ENCODE measurements around the gene PLA2G4A.

PLA2G4A gene
- 0 to 0.22 reads per million in 2 experiments for total RNA-seq

DNA sequence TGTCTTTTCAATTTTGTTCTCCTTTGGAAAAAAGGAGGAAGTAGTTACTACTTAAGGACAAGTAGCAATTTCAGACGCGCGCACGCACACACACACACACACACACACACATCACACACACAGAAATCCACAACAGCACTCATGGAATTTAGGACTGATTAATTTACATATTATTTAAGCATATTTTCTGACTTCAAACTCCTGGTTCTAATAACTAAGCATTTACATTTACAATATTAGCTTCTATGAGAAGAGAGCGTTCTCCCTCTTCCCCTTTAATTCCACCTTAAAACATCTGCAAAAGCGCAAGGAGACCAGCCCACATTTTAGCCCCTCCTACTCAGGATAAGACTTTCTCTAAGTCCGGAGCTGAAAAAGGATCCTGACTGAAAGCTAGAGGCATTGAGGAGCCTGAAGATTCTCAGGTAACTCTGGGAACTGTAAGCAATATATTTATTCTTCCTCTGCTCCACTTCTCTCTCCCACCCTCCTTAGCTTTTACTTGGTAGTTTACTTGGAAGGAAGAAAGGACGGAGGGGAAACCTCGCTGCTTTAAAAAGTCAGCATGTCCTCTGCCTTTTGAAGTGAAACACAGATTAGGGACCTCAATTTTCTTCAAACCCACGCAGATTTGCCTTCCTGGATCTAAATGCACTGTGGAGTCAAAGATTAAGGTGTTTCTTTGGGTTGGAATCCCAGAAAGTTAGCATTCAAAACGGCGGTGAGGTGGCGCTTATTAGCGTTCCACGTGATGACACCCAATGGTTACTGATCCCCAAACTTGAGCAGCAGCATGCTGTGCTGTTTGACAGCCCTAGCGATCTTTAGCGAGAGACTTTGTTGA lies at the start of gene PLA2G4A:
Gene PLA2G4A, plus strand, starts transcription at position 339 of the 844 bp plus-strand sequence. CDS start 25,406 bp downstream, outside the sequence.
- DNase-seq (ENCODE audit: low read depth): no peak

DNA sequence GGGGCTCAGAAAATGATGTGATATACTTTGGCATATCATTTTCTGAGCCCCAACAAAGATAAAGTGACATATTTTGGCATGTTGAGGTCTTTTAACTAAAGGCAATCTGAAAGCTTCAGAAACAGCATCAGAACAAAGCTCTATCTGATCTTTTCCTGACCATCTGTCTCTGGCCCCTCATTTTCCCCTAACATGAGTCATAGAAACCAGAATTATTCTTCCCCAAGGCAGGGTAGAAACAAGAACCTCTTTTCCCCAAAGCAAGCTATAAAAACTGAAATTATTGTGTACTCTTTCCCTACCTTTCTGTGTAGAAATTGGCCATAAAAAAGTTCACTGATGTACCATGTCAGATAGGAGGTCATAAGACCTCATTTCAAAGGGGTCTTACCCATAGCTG lies 48.7 kb upstream of the PLA2G4A start:
- DNase-seq (ENCODE audit: low read depth): no peak

DNA sequence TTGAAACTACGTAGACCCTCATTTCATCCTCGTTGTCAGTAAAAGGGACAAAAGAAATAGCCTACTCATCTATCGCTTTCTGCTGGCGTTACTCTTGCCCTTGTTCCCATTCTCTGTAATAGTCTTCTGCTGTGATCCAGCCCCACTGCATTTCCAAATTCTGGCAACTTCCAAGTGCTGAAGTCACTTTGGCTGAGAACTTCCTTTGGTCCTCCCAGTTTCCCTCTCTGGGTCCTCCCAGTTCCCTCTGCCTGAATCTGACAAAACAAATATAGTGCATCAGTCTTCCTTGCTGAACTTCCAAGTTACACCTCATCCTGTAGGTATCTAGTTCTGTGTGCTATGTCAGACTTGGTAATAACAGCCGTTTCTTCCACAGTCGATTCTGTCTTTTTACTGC lies 47.0 kb upstream of the PLA2G4A start:
- DNase-seq (ENCODE audit: low read depth): no peak

DNA sequence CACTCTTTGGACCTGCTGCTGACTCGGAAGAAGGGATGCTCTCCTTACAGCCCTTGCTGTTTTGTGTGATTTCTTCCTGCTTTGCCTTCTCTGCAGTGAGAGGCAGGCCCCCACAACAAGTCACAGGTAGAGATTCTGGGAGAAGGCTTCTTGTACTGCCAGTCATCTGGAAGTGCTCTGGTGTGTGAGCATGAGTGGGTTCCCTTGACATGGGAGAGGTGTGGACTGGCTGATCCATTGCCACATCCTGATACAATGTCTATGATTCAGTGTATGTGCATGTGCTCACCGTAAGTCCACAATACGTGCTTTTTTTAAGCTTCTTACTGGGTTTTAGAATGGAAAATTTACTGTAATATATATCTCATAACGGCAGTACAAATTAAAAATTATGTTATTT lies 46.0 kb upstream of the PLA2G4A start:
- DNase-seq (ENCODE audit: low read depth): no peak

DNA sequence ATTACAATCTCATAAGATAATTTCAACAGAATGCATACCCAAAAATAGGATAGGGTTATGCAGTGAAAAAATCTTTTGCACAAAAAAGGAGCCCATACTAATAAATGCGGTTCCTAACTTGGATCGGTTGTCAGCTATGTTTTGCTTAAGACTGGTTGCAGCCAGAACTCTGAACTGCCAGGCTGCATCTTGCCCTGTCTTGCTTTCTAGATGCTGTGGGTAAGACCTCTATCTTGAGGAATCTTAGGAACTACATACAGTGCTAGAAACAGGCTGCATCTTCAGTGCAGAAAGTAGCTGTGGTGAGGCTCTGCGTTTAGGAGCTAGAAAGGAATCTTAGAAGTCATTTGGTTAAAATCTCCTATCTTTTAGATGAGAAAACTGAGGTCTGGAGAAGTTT lies 45.6 kb upstream of the PLA2G4A start:
- DNase-seq (ENCODE audit: low read depth): no peak

DNA sequence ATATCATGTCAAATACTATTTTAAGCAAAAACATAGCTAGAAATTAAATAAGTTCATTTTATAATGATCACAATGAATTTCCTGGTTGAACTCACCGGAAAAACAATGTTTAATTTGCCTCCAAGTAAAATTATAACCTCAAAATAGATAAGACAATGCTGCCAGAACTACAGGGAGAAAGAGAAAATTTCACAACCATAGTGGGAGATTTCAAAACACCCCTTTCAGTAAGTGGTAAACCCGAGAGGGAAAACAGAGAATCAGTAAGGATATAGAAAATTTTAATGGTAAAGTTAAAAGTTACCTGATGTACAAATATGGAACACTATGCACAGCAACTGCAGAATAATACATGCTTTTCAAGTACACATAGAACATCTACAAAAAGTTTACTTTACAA lies 43.2 kb upstream of the PLA2G4A start:
- no peak for DNase-seq (ENCODE audit: low read depth)

DNA sequence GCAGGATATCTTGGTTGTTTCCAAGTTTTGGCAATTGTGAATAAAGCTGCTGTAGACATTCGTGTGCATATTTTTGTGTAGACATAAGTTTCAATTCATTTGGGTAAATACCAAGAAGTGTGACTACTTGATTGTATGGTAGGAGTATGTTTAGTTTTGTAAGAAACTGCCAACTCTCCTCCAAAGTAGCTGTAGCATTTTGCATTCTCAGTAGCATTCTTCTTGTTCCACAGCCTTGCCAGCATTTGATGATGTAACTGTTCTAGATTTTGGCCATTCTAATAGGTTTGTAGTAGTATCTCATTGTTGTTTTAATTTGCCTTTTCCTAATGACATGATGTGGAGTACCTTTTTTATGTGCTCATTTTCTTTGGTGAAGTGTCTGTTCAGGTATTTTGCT lies 38.6 kb upstream of the PLA2G4A start:
- DNase-seq (ENCODE audit: low read depth): no peak

DNA sequence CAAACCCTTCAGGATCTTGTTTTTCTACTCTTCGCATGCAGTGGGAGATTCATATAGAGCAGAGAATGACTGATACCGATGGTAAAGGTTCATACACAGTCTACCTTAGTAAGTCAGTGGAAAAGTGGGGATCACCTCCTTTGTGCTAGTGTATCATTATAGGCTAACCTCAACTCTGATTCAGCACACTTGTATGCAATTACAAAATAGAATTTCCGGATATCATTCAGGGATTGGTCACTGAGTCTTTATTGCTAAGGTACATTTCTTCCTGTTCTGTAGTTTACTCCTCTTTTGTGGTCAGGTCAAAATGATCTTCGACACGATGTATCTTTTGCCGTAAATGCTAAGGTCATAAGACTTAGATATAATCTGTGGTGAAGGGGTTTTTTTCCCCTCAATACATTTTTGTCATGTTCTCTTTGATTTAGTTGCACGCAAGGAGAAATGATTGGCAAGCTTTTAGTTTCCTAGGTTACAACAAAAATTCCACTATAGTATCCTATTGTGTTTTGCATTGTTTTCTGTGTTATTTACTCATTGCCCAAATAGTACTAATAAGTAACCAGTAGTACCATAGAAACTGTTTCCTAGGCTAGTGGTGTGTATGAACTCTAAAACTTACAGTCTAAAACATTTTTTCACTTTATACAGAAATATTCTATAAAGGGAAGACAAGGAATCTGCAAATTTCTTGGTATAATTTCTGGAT lies 35.7 kb upstream of the PLA2G4A start:
- no peak for DNase-seq (ENCODE audit: low read depth)

DNA sequence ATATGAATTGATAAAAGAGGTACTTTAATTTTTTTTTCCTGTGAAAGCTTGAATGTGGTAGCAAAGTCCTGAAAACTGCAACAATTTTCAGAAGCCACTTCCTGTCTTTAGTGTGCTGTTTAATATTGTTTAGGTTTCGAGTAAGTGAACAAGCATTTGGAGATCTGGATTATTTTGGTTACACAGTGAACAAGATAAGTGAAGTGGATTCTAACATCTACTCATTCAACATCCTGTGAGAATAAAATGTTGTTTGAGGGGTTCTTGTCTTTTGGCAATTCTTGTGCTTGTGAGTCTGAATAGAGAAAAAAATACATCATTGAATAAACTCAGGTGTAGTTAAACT lies 35.2 kb upstream of the PLA2G4A start:
- no peak for DNase-seq (ENCODE audit: low read depth)

DNA sequence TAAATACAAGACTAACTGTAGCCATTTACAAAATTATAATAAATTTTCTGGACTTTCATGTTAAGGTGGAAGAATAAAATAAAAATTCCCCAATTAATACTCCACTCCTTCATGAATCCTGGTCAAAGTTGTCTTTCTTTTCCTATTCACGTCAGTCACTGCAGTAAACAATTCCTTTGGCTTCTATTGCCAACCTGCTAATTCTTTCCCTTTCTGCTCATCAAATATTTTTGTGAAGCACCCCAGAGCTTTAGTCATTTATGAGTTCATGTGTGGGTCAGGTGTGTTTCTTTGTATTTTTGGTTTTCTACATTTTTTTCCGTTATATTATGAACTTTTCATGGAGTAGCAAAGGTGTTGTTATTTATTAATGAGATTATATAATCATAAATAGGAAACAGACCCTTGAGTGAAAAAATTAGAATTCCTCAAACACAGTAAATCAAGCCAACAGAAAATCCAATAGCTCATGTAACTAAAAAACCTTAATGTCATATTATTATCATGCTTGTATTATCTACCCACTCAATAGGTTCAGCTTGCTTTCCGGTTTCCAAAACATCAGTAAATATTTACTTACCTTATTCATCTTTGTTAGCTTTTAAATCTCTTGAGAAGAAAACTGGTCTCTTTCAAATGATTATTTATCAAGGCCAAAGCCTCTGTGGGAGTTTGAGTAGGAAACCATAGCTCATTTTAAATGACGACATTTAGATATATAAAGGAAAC lies 29.6 kb upstream of the PLA2G4A start:
- DNase-seq (ENCODE audit: low read depth): no peak

DNA sequence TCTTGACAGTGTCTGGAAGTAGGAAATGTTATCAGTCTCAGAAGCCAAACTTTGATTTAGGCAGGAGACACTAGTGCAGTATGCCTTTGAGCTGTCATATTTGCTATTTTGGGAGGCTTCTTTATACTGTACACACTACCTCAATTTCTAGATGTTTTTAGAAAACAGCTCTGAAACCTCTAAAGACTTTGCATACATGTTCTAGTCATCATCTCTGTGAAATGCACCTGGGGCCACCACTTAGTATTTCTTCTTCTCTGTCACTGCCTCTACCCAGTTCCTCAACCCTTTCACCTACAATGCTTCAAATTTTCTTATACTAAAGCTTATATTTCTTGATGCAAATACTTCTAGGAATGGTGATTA lies 29.1 kb upstream of the PLA2G4A start:
- DNase-seq (ENCODE audit: low read depth): no peak

DNA sequence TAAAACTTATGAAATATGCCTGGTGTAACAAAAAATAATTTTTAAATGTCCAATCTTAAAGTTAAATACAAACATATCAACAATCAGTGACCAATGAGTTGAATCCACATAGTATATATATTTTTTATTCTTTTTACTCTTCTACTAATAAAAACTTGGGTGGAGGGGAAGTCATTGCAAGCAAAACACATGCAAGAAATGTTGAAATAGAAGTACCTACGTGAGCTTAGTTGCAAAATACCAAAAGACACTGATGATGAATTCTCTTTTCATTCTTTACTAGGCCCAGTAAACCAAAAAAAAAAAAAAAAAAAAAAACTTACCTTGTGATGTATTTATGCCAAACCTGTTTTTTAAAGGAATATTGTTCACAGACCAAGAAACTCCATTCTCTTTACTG lies 26.4 kb upstream of the PLA2G4A start:
- DNase-seq (ENCODE audit: low read depth): no peak

DNA sequence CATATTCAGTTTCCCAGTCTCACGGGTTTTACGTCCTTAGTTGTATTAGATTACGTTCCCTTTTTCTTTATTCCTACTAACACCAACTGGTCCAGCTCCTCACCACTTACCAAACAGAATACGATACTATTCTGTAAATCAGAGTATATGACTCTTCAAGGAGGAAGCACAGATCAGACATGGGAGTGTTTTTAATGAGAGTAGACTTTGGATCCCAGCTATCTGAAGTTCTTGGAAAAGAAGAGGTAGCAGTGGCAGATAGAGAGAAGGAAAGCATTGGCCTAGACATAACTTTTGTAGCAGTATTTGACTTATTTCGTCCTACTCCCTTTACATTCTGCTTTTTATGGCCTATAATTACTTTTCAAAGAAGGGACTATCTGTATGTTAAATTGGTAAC lies 24.1 kb upstream of the PLA2G4A start:
- no peak for DNase-seq (ENCODE audit: low read depth)

DNA sequence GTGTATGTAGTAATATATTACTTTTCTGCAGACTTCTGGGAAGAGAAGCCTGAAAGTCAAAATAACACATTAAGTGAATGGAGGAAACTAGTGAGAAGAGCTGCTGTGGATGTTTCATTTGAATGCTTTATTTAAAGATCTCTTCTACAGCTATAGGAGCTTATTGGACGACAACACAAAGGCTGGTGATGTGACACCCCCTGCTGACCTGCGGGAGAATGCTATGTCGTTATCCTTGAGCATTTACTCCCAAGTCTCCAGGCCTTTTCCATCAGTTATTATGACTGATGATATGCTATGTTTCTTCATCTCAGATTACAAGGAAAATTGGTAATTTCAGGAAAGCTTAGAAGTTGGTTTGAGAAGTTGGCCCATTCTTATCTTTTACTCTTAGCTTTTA lies 22.3 kb upstream of the PLA2G4A start:
- no peak for DNase-seq (ENCODE audit: low read depth)

DNA sequence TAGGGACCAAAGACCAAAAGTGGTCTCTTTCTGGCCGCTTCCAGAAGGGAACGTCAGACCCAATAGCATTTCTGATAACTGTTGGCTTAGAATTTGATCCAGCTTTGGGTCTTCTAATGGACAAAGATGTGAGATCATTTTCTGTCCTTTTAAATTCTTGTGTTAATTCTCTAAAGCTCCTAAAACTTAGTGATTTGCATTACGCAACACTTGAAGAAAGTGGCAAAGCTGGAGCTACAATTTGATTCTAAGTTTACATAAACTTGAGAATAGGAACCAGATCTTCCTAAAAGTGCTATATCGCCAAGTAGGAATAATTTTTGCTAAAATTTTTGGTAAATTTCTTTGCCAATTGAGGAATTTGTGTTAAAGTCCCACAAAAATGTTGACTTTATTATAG lies 21.6 kb upstream of the PLA2G4A start:
- no peak for DNase-seq (ENCODE audit: low read depth)

DNA sequence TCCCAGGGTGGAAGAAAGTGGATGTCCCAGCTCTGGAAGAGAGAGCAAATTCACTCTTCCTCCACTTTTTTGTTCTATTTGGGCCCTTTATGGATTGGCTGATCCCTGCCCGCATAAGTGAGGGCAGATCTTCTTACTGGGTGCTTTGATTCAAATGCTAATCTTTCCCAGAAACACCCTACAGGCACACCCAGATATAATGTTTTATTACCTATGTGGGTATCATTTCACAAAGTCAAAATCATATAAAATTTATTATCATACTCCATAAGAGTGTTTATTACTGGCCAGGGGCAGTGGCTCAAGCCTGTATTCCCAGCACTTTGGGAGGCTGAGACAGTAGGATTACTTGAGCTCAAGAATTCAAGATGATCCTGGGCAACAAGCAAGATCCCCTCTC lies 16.9 kb upstream of the PLA2G4A start:
- no peak for DNase-seq (ENCODE audit: low read depth)

DNA sequence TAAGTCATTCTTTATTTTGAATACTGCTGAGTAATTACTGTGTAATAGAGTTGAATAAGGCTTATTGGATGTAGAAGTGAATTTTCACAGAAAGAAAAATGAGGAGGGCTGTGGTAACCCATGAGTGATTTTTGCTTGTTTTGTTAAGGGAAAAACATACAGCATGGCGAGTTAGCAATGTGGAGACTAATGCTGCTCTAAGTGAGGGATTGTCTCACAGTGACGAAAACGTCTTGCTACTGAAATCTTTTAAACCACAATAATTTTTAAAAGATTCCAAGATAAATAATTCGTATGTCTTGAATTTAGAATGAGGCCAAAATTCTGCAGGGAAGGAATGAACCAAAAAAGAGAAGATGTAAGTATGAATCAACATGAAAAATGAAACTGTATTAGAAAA lies 16.2 kb upstream of the PLA2G4A start:
- DNase-seq (ENCODE audit: low read depth): no peak

DNA sequence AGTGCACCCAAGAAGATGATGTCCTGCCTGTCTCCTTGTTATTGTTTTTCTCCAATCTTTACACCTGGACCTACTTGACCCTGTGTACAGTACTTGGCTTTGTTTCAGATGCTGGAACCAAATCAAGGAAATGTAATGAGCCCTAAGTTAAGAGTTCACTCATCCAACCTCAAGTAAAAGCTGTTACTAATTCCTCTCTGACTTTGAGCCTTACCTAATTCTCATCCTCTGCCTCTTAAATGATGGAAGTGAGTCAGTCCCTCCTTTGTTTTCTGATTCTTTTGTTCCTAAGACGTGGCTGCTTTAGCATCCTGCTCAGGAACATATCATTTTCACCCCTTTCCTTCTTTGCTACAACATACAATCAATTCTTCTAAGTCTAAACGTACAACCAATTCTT lies 15.3 kb upstream of the PLA2G4A start:
- no peak for DNase-seq (ENCODE audit: low read depth)

DNA sequence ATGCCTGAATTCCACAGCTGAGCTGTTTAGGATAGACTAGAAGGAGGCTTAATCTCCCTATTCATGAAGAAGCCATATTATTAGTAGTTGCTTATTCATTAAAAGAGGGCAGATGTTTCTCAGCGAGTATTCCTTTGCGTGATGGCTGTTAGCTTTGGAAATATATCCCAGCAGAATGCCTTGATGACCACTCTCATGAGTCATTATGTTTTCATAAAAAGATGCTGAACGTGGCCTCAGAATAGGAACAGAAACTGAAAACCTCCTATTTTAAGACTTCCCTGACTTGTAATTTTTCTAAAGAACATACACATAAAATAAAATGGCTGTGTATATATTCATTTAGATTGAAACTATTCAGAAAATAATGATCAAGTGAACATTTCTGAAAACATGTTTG lies 9.6 kb upstream of the PLA2G4A start:
- DNase-seq (ENCODE audit: low read depth): no peak

DNA sequence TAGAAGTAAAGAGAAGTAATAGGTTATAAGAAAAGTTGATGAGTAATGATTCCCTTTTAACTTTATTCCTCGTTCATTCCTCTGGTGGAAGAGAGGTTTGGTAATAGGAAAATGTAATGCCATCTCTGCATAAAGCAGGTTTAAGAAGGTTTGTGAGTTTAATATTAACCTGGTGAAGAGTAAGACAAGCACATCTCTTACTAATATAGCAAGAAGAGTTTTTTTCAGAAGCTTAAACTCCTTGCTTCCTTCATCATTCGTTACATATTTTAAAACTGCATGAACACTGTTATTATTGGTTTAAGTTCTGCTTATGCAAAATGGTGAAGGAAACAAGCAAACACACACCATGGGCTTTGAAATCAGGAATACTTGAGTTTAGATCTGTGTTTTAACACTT lies 9.2 kb upstream of the PLA2G4A start:
- DNase-seq (ENCODE audit: low read depth): no peak

DNA sequence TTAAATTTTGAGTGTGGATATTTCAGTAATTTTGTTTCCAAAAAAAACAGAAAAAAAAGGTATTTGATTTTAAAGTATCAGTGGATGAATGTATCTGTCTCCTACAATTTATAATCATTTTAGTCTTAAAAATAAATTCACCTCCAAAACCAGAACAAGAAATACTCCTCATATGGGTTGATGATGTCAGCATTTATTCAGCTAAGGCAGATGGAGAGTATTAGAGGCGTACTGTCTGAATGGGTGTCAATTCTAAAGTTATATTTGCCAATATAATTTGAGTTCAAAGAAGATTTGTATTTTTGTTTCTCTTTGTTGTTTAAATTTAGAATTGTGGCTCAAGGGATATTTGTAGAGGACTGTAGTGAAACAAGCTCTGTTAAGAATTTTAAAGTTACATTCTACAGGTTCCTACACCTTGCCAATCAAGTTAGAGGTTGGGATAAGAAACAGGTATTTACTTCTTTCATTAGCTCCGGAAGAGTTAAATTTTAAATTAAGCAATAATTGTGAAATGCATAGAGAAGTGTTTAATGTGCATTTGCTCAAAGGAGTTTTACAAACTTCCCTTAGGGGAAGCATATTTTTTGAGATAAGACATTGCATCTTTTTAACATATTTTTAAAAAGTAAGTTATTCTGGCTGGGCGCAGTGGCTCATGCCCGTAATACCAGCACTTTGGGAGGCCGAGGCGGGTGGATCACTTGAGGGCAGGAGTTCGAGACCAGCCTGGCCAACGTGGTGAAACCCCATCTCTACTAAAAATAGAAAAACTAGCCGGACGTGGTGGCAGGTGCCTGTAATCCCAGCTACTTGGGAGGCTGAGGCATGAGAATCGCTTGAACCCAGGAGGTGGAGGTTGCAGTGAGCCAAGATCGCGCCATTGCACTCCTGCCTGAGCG lies 1.2 kb downstream of the PLA2G4A start:
- no peak for DNase-seq (ENCODE audit: low read depth)

DNA sequence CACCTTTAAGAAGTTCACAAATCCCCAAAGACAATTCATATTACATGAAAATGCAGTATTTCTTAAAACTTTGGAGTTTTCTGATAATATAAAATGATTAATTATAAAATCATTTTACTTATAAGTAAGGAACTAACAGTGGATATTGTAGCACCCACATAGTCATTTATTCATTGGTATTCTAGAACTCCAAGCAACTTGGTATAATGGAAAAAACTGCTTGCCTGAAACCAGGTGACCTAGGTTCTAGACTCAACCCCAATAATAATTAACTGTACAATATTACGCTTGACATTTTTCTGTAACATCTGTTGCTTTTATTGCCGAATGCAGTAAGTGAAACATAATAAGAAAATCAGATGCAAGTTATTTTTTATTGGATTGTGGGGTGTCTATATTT lies 2.4 kb downstream of the PLA2G4A start:
- DNase-seq (ENCODE audit: low read depth): no peak

Data from T follicular helper cell (primary cell).